Ovary (tissue), 10 donors: Measurements from ENCODE around the gene IL1RAP. TPM values are rescaled to one million over a fixed set of nuclear protein-coding genes. Genes with fewer than 3 reads are reported as not detected.
"Not testable (repeated sequence)": the region's sequence is repeated elsewhere in the genome, so short reads cannot be mapped to it uniquely, and the experiment has no call there.

Experiments used
- DNase-seq, 5 donors: peaks; one replicate each; pipeline ENCODE4 v3.0.0-alpha.2; 2019 to 2020
- H3K27ac ChIP-seq, 2 donors: fragments of 200-600 bp; one replicate each; pipeline versions ENCODE4 v1.5.1 to v1.8.0; 2019 to 2022
- H3K27me3 ChIP-seq: fragments of 200-600 bp; one replicate; pipeline ENCODE4 v1.8.0; 2022
- H3K36me3 ChIP-seq: fragments of 200-600 bp; sonication (generic); one replicate; pipeline ENCODE4 v1.5.1; 2019
- H3K4me1 ChIP-seq: one replicate; pipeline ENCODE4 v1.8.1; 2013; ENCODE audit warnings: mild to moderate bottlenecking, moderate library complexity; ENCODE audit not compliant: insufficient read depth
- H3K4me3 ChIP-seq: fragments of 200-600 bp; sonication (generic); one replicate; pipeline ENCODE4 v1.5.1; 2017
- H3K9me3 ChIP-seq, 2 donors: fragments of 200-600 bp in 1 of 2; sonication (generic) in 1 of 2; one replicate each; pipeline versions ENCODE4 v1.5.1 to v1.8.1; 2013 to 2019; ENCODE audit warnings: mild to moderate bottlenecking in 1 of 2, moderate library complexity in 1 of 2
- EP300 ChIP-seq: sonication (generic); formaldehyde crosslinking; IDR thresholded peaks from one replicate; pipeline ENCODE4 v1.6.1; 2017; ENCODE audit warnings: antibody characterized with exemption
- POLR2A ChIP-seq: fragments of 450-650 bp; IDR thresholded peaks from one replicate; pipeline ENCODE4 v1.6.1; 2017; ENCODE audit warnings: antibody characterized with exemption, mild to moderate bottlenecking, moderate library complexity
- WGBS, 3 donors: extraction: QIAGEN DNeasy Blood & Tissue Kit in 1 of 3; methylation state at CpG; one replicate each; pipeline versions ENCODE4 v1.1.5 to v1.1.7; 2013 to 2017; 5-methylcytosine and 5-hydroxymethylcytosine counted together
- intact Hi-C, 4 donors: fragments of 100-400 bp; cut with DNase I; formaldehyde crosslinking; loops; one replicate each; pipeline versions ENCODE4 v1.11.0 to v1.15.1; 2022 to 2023
- long read RNA-seq, 3 donors: library from polyadenylated mRNA in 2 of 3; unstranded in 2 of 3; transcript quantifications; one replicate each; pipeline ENCODE4 v2.0.0 and lab custom pipeline, GENCODE V29; 2021 to 2026
- polyA plus RNA-seq, 2 donors: library from polyadenylated mRNA; stranded (reverse); fragments of 200-250 nt in 1 of 2; fragments of 350-450 nt in 1 of 2; fragmentation: Illumina TruSeq in 1 of 2; extraction: RNeasy Lipid Tissue Mini Kit (QIAGEN cat#74804) in 1 of 2; gene quantifications; one replicate each; pipeline ENCODE4 v1.2.3, GENCODE V29; 2013 to 2014
- total RNA-seq, 7 donors: library from RNA; depleted of rRNA in 2 of 7; stranded (reverse); fragments of >200 nt in 2 of 7; fragmentation: NEBNext Ultra II Directional in 3 of 7; extraction: Animal tissue kit (Norgen Biotek cat#: 25700) in 3 of 7; gene quantifications; one replicate each; pipeline versions ENCODE4 v1.1.0 to v1.2.4, GENCODE V29; 2016 to 2023
- TF ChIP-seq, protein P1 (sequence below), 3 donors: fragments of 450-650 bp in 2 of 3; fragments of 200-600 bp in 1 of 3; IDR thresholded peaks; one replicate each; pipeline versions ENCODE4 v1.5.1 to v1.8.0; 2016 to 2022; ENCODE audit warnings: antibody characterized with exemption in 3 of 3, mild to moderate bottlenecking in 1 of 3
- donor health status: DM: no; HTN: no; CAD: no; lungs with moderate emphysema.
- donor health status: DM: no; HTN: no; CAD: no.
- donor health status: Bipolar disorder and iron deficiency.
- donor health status: DM: yes; HTN: yes; CAD: no.
- donor health status: DM: no; HTN: no; CAD: no.
- donor health status: DM: yes; HTN: yes; CAD: no.

IL1RAP gene
- total RNA-seq (10 to 100 TPM in 3 of 7 donors, 1 to 10 TPM in 4; 5.0 to 20.3 (median 10.0) TPM), polyA plus RNA-seq (1 to 10 TPM; 3.2 to 7.8 TPM)
- long read RNA-seq, donor 1, full-length matches to known transcripts, result 11 of 16 reads
- long read RNA-seq, donor 1, partial matches to known transcripts, result 3 of 16 reads
- long read RNA-seq, donor 1, other reads (novel, unspliced or antisense), result 2 of 16 reads
- long read RNA-seq, donor 2, full-length matches to known transcripts, result 2 of 2 reads
- long read RNA-seq, donor 2, partial matches to known transcripts, result 0 of 2 reads
- long read RNA-seq, donor 2, other reads (novel, unspliced or antisense), result 0 of 2 reads
- long read RNA-seq, donor 3, full-length matches to known transcripts, result 10 of 12 reads
- long read RNA-seq, donor 3, partial matches to known transcripts, result 2 of 12 reads
- long read RNA-seq, donor 3, other reads (novel, unspliced or antisense), result 0 of 12 reads

GRCh38 chr3:190513409-190514370, at the start of gene IL1RAP:
Gene IL1RAP, plus strand, starts transcription at chr3:190514085. Its CDS starts 50,205 bp downstream, at chr3:190564290.
- intact Hi-C loops, result no loop called here
- H3K36me3 ChIP-seq, result no peaks in the 10 kb centered on the region
- no peaks in the 10 kb centered on the region for H3K27me3 ChIP-seq
- no peaks in the 10 kb centered on the region for H3K4me1 ChIP-seq
- H3K27ac ChIP-seq, result peak within 1 kb of the TSS; percentile 18 to 65
- peak within 1 kb of the TSS; percentile 80 for H3K4me3 ChIP-seq
- peak; percentile 87 to 94 (median 89) for DNase-seq
- 0 to 1% (median 0%) methylated on average over 74 to 76 of the region's 76 CpGs for WGBS, 3 donors
- no peaks in the 10 kb centered on the region for H3K9me3 ChIP-seq
- TF ChIP-seq POLR2A, result no peak
- TF ChIP-seq, protein P1, sequence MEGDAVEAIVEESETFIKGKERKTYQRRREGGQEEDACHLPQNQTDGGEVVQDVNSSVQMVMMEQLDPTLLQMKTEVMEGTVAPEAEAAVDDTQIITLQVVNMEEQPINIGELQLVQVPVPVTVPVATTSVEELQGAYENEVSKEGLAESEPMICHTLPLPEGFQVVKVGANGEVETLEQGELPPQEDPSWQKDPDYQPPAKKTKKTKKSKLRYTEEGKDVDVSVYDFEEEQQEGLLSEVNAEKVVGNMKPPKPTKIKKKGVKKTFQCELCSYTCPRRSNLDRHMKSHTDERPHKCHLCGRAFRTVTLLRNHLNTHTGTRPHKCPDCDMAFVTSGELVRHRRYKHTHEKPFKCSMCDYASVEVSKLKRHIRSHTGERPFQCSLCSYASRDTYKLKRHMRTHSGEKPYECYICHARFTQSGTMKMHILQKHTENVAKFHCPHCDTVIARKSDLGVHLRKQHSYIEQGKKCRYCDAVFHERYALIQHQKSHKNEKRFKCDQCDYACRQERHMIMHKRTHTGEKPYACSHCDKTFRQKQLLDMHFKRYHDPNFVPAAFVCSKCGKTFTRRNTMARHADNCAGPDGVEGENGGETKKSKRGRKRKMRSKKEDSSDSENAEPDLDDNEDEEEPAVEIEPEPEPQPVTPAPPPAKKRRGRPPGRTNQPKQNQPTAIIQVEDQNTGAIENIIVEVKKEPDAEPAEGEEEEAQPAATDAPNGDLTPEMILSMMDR (IDR thresholded peaks at IDR 0.05), result peak; percentile 79 to 93 (median 80)

DNA sequence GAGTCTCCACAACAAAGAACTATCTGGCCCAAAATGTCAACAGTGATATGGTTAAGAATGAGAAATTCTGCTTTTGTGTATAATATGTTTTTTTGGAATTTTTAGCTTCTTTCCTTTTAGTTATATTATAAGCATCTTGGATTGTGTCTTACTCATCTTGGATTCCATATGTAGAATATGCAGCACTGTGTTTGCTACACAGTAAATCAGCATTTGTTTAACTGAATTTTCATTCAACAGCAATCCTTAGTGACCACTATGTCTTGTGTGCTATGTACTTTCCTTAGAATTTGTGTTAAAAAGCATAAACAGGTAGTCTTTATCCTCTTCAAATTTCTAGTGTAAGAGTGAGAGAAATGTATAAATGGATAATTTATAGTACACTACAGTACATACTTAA, 46.0 kb upstream of the IL1RAP start:
- no peak overlapping the region for H3K4me3 ChIP-seq
- no peaks in the 10 kb centered on the region for H3K27me3 ChIP-seq
- no peak for DNase-seq
- H3K36me3 ChIP-seq, result no peaks in the 10 kb centered on the region
- H3K27ac ChIP-seq, result no peak overlapping the region
- no peaks in the 10 kb centered on the region for H3K9me3 ChIP-seq
- no peaks in the 10 kb centered on the region for H3K4me1 ChIP-seq
- intact Hi-C loops, result no loop called here
- TF ChIP-seq EP300 (no peak), POLR2A (no peak)

DNA sequence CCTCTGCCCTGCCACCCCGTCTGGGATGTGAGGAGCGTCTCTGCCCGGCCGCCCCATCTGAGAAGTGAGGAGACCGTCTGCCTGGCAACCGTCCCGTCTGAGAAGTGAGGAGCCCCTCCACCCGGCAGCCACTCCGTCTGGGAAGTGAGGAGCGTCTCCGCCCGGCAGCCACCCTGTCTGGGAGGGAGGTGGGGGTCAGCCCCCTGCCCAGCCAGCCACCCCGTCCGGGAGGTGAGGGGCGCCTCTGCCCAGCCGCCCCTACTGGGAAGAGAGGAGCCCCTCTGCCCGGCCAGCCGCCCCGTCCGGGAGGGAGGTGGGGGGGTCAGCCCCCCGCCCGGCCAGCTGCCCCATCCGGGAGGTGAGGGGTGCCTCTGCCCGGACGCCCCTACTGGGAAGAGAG, 40.6 kb upstream of the IL1RAP start:
- DNase-seq, H3K4me3 ChIP-seq, H3K9me3 ChIP-seq, intact Hi-C loops, H3K36me3 ChIP-seq, H3K27ac ChIP-seq, H3K27me3 ChIP-seq, H3K4me1 ChIP-seq: not testable (repeated sequence)
- 88 to 96% (median 94%) methylated on average over 10 to 25 of the region's 25 CpGs for WGBS, 3 donors

GRCh38 chr3:190481779-190482178, 32.1 kb upstream of the IL1RAP start:
- Histone ChIP-seq H3K27me3 (no peaks in the 10 kb centered on the region), H3K36me3 (no peaks in the 10 kb centered on the region), H3K4me1 (no peaks in the 10 kb centered on the region), H3K27ac (no peak overlapping the region), H3K4me3 (no peak overlapping the region), H3K9me3 (no peaks in the 10 kb centered on the region)
- 78 to 88% (median 83%) methylated on average over 2 of the region's 2 CpGs for WGBS, 3 donors
- TF ChIP-seq, protein P1 (IDR thresholded peaks at IDR 0.05), result no peak
- TF ChIP-seq EP300 (no peak), POLR2A (no peak)
- DNase-seq, result no peak
- intact Hi-C loops, result no loop called here

DNA sequence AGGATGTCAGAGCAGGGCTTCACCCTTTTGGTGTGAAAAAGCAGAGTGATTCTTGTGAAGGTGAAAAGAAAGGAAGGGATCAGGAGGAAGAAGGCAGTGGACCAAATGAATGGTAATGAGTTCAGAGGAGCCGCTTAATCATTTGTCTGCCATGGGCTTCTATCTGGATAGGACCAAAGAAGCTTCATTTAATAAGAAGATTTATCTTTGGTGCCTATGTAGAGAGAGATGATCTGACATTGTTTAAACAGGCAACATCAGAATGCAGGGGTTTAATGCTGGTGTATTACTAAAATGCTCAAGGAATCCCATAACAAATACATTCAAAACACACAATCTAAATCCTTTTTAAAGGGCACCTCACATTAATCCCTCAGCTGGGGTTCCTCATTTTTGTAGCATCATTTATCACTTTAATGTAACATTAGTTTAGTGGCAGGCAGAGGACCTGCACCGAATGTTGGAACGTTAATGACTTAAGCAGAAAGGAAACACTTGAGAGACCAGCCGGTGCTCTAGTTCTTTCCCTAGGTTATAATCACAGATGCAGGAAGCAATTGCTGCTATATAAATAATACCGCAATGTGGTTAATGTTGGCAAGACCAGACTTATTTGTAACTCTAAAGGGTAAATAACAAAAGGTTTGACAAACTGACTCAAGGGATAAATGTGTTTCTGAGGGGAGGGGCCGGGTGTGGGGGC, 27.9 kb upstream of the IL1RAP start:
- TF ChIP-seq EP300, result no peak
- TF ChIP-seq, protein P1 (IDR thresholded peaks at IDR 0.05), result no peak
- no peak for TF ChIP-seq POLR2A
- Histone ChIP-seq H3K36me3 (no peaks in the 10 kb centered on the region), H3K27ac (no peak overlapping the region), H3K27me3 (no peaks in the 10 kb centered on the region), H3K4me3 (no peak overlapping the region), H3K4me1 (no peaks in the 10 kb centered on the region), H3K9me3 (no peaks in the 10 kb centered on the region)
- intact Hi-C loops, result no loop called here
- 17 to 24% (median 19%) methylated on average over 6 of the region's 6 CpGs for WGBS, 3 donors
- DNase-seq, result no peak
